HCT116 (cell line): ENCODE results near the gene QKI. TPM values are rescaled to one million over a fixed set of nuclear protein-coding genes. Genes with fewer than 3 reads are reported as not detected.

Experiments used
- ATAC-seq: fragments of 200-7000 bp; cut with Tn5 transposase; 2 replicates; pipeline ENCODE4 v1.9.1; 2020; ENCODE audit warnings: mild to moderate bottlenecking, moderate library complexity
- BruUV-seq: library from RNA; stranded (reverse); fragments of 400-500 nt; replicated peaks from 2 replicates; lab custom pipeline; 2021; lab: Mats Ljungman, UMichigan
- CTCF ChIA-PET: fragments of 300-600 bp; sonication (Branson Sonifier 250); formaldehyde crosslinking; loops from one replicate; lab custom pipeline; 2021; ENCODE audit warnings: antibody characterized with exemption; lab: Charles Lee
- POLR2A ChIA-PET: fragments of 300-600, 350-600 bp; sonication (Branson Sonifier 250); formaldehyde crosslinking; loops from one replicate; lab custom pipeline; 2021; ENCODE audit warnings: antibody characterized with exemption; lab: Charles Lee
- RAD21 ChIA-PET, 2 experiments: fragments of 300-600 bp; sonication (Branson Sonifier 250); formaldehyde crosslinking; loops; one replicate each; lab custom pipeline; 2023; ENCODE audit warnings: low total read pairs in 2 of 2; ENCODE audit not compliant: uncharacterized antibody in 2 of 2, unreplicated experiment in 2 of 2, low non-redundant PET in 1 of 2; lab: Charles Lee
- DNase-seq: peaks from one replicate; pipeline ENCODE4 v3.0.0-alpha.2; 2010; ENCODE audit warnings: low read depth, low spot score
- H2AFZ ChIP-seq: fragments of 200-600 bp; shearing (Covaris generic), sonication (generic); 2 replicates; pipeline ENCODE4 v1.6.1; 2017; ENCODE audit warnings: low read depth, mixed run types, mixed read lengths, antibody characterized with exemption, low read length; ENCODE audit not compliant: poor library complexity, severe bottlenecking
- H3K27ac ChIP-seq: 2 replicates; pipeline ENCODE4 v1.5.1; 2012; ENCODE audit warnings: low read depth, low read length
- H3K27me3 ChIP-seq: fragments of 200-600 bp; sonication (generic); 2 replicates; pipeline ENCODE4 v1.6.1; 2016; ENCODE audit warnings: mixed run types, low read length, mixed read lengths; ENCODE audit not compliant: insufficient read depth
- H3K36me3 ChIP-seq, 2 experiments: fragments of 200-500 bp in 1 of 2; fragments of 200-600 bp in 1 of 2; sonication (Bioruptor generic) in 1 of 2; sonication (generic) in 1 of 2; 2 replicates each; pipeline versions ENCODE4 v1.5.1 to v1.6.1; 2014 to 2016; ENCODE audit warnings: low read length in 2 of 2, inconsistent platforms in 1 of 2, mixed read lengths in 1 of 2, mixed run types in 1 of 2; ENCODE audit not compliant: insufficient read depth in 2 of 2, control insufficient read depth in 1 of 2
- H3K4me1 ChIP-seq, 2 experiments: fragments of 200-600 bp in 1 of 2; sonication (generic) in 1 of 2; 2 replicates each; pipeline versions ENCODE4 v1.5.1 to v1.6.1; 2012 to 2017; ENCODE audit warnings: low read length in 2 of 2, inconsistent platforms in 1 of 2, mild to moderate bottlenecking in 1 of 2, mixed read lengths in 1 of 2, mixed run types in 1 of 2, moderate library complexity in 1 of 2; ENCODE audit not compliant: insufficient read depth in 2 of 2, control insufficient read depth in 1 of 2
- H3K4me2 ChIP-seq: fragments of 200-600 bp; sonication (generic); 2 replicates; pipeline ENCODE4 v1.6.1; 2017; ENCODE audit warnings: mixed run types, low read length, mixed read lengths
- H3K4me3 ChIP-seq, 2 experiments: fragments of 200-600 bp in 1 of 2; sonication (generic) in 1 of 2; replicated peaks in 1 of 2; 2 replicates each; pipeline ENCODE4 v1.5.1; 2011 to 2016; ENCODE audit warnings: low read length in 2 of 2, control low read depth in 1 of 2, low read depth in 1 of 2, mild to moderate bottlenecking in 1 of 2, mixed read lengths in 1 of 2, mixed run types in 1 of 2
- H3K79me2 ChIP-seq: fragments of 200-600 bp; sonication (generic); 2 replicates; pipeline ENCODE4 v1.6.1; 2017; ENCODE audit warnings: mild to moderate bottlenecking, mixed run types, low read length, moderate library complexity, mixed read lengths; ENCODE audit not compliant: insufficient read depth
- H3K9ac ChIP-seq: fragments of 200-600 bp; sonication (generic); 2 replicates; pipeline ENCODE4 v1.6.1; 2016; ENCODE audit warnings: low read length, mixed read lengths
- H3K9me2 ChIP-seq: fragments of 200-600 bp; sonication (generic), shearing (Covaris generic); 2 replicates; pipeline ENCODE4 v1.6.1; 2017; ENCODE audit warnings: mixed run types, mild to moderate bottlenecking, moderate library complexity; ENCODE audit not compliant: insufficient read depth
- H3K9me3 ChIP-seq, 2 experiments: fragments of 200-500 bp in 1 of 2; fragments of 200-600 bp in 1 of 2; sonication (Bioruptor generic) in 1 of 2; sonication (generic) in 1 of 2; 2 replicates each; pipeline ENCODE4 v1.6.1; 2014 to 2017; ENCODE audit warnings: low read length in 2 of 2, mixed read lengths in 2 of 2, inconsistent platforms in 1 of 2, low read depth in 1 of 2, mild to moderate bottlenecking in 1 of 2, mixed run types in 1 of 2, moderate library complexity in 1 of 2; ENCODE audit not compliant: control insufficient read depth in 1 of 2, insufficient read depth in 1 of 2
- H4K20me1 ChIP-seq: fragments of 200-600 bp; sonication (generic), shearing (Covaris generic); 2 replicates; pipeline ENCODE4 v1.6.1; 2017; ENCODE audit warnings: mixed run types, mild to moderate bottlenecking, moderate library complexity; ENCODE audit not compliant: insufficient read depth
- ATF3 ChIP-seq: IDR thresholded peaks from 2 replicates; pipeline ENCODE4 v1.6.1; 2012
- CBX3 ChIP-seq: IDR thresholded peaks from 2 replicates; pipeline ENCODE4 v1.6.1; 2012; ENCODE audit warnings: low read depth
- CEBPB ChIP-seq: IDR thresholded peaks from 2 replicates; pipeline ENCODE4 v1.6.1; 2012; ENCODE audit warnings: low read depth
- CTCF ChIP-seq, 3 experiments: fragments of 200-600 bp in 1 of 3; sonication (generic) in 1 of 3; IDR thresholded peaks in 2 of 3; conservative IDR thresholded peaks in 1 of 3; 2 replicates each; pipeline ENCODE4 v1.5.1; 2012 to 2017; ENCODE audit warnings: low read depth in 2 of 3, low read length in 2 of 3, antibody characterized with exemption in 1 of 3, borderline replicate concordance in 1 of 3, control low read depth in 1 of 3, mild to moderate bottlenecking in 1 of 3, mixed read lengths in 1 of 3, mixed run types in 1 of 3, moderate library complexity in 1 of 3; ENCODE audit not compliant: insufficient read depth in 1 of 3
- EGR1 ChIP-seq: IDR thresholded peaks from 2 replicates; pipeline ENCODE4 v1.6.1; 2012; ENCODE audit warnings: low read depth
- ELF1 ChIP-seq: IDR thresholded peaks from 2 replicates; pipeline ENCODE4 v1.6.1; 2012; ENCODE audit warnings: low read depth, borderline replicate concordance
- EZH2 ChIP-seq: fragments of 200-600 bp; sonication (generic); IDR thresholded peaks from 2 replicates; pipeline ENCODE4 v1.6.1; 2017; ENCODE audit warnings: antibody characterized with exemption, mixed run types
- EZH2phosphoT487 ChIP-seq: fragments of 200-600 bp; IDR thresholded peaks from 2 replicates; pipeline ENCODE4 v1.6.1; 2018; ENCODE audit warnings: antibody characterized with exemption, borderline replicate concordance
- MAX ChIP-seq: IDR thresholded peaks from 2 replicates; pipeline ENCODE4 v1.6.1; 2012
- POLR2A ChIP-seq: IDR thresholded peaks from 2 replicates; pipeline ENCODE4 v1.7.0; 2011; ENCODE audit warnings: borderline replicate concordance; ENCODE audit not compliant: insufficient read depth, insufficient read length; ENCODE audit errors: extremely low read depth
- POLR2AphosphoS5 ChIP-seq: IDR thresholded peaks from 2 replicates; pipeline ENCODE4 v1.6.1; 2011; ENCODE audit warnings: mild to moderate bottlenecking, low read depth, low read length, moderate library complexity
- RAD21 ChIP-seq: IDR thresholded peaks from 2 replicates; pipeline ENCODE4 v1.6.1; 2012; ENCODE audit warnings: low read depth, mild to moderate bottlenecking
- REST ChIP-seq: IDR thresholded peaks from 2 replicates; pipeline ENCODE4 v1.6.1; 2012; ENCODE audit warnings: low read depth
- SIN3A ChIP-seq: IDR thresholded peaks from 2 replicates; pipeline ENCODE4 v1.6.1; 2012; ENCODE audit warnings: low read depth
- SP1 ChIP-seq: IDR thresholded peaks from 2 replicates; pipeline ENCODE4 v1.6.1; 2012; ENCODE audit warnings: low read depth
- TCF7L2 ChIP-seq: IDR thresholded peaks from 2 replicates; pipeline ENCODE4 v1.7.0; 2011; ENCODE audit warnings: borderline replicate concordance, inconsistent platforms; ENCODE audit not compliant: insufficient read depth, insufficient read length; ENCODE audit errors: extremely low read depth
- ZBTB33 ChIP-seq: IDR thresholded peaks from 2 replicates; pipeline ENCODE4 v1.6.1; 2011; ENCODE audit warnings: mild to moderate bottlenecking, low read length, moderate library complexity; ENCODE audit not compliant: insufficient replicate concordance; ENCODE audit errors: extremely low read depth
- ZFX ChIP-seq: fragments of 450-650 bp; IDR thresholded peaks from 2 replicates; pipeline ENCODE4 v1.6.1; 2017
- intact Hi-C: fragments of 100-400 bp; cut with micrococcal nuclease; formaldehyde crosslinking; loops from 2 replicates; pipeline ENCODE4 v1.10.0; 2022
- total RNA-seq: library from RNA; stranded (reverse); gene quantifications from one replicate; pipeline ENCODE4 v1.2.1, GENCODE V29; 2021; ENCODE audit not compliant: unreplicated experiment

QKI gene
- total RNA-seq, 1 experiment from 2014 or later = 35.3 TPM

- H3K4me3 ChIP-seq = no peak overlapping the region
- TF ChIP-seq CBX3 (no peak), EZH2phosphoT487 (no peak), CEBPB (no peak), RAD21 (no peak), ATF3 (no peak), REST (no peak), POLR2A (no peak), EZH2 (no peak), CTCF (IDR thresholded peaks at IDR 0.05 in 2 of 3, conservative IDR thresholded peaks at IDR 0.05 in 1 of 3; ENCODE audit: borderline replicate concordance in 1 of 3, insufficient read depth in 1 of 3, low read depth in 2 of 3, low read length in 2 of 3) (no peak), SIN3A (no peak), POLR2AphosphoS5 (no peak), ZBTB33 (no peak), ZFX (no peak), EGR1 (no peak), SP1 (no peak), TCF7L2 (no peak), MAX (no peak), ELF1 (no peak)
- TF ChIP-seq, all 23 proteins: peak for 0
- Histone ChIP-seq H3K27ac (no peak overlapping the region), H2AFZ (no peak overlapping the region), H3K4me2 (no peak overlapping the region), H3K9ac (no peak overlapping the region), H3K9me2 (no peaks in the 10 kb centered on the region), H3K4me1 (peaks cover 7 to 38% of the 10 kb centered on the region in 2 experiments; a peak in 3 of 4 replicates), H3K9me3 (peaks cover 0 to 9% of the 10 kb centered on the region in 2 experiments; a peak in 1 of 4 replicates), H3K27me3 (no peaks in the 10 kb centered on the region), H4K20me1 (no peaks in the 10 kb centered on the region), H3K36me3 (no peaks in the 10 kb centered on the region), H3K79me2 (no peaks in the 10 kb centered on the region)
- ATAC-seq (no peak), DNase-seq (no peak)
- RAD21 ChIA-PET = no interaction called here
- intact Hi-C loops = no loop called here
- POLR2A ChIA-PET = no interaction called here
- BruUV-seq = no TSS peak
- CTCF ChIA-PET = no interaction called here
These were observed 174.9 kb downstream of the QKI start for GRCh38 chr6:163589387-163589786.
